Measurements from ENCODE around the gene MCEE. TPM values are rescaled to one million over a fixed set of nuclear protein-coding genes. Genes with fewer than 3 reads are reported as not detected.
A peak's percentile ranks its signal among the peaks of the same experiment; 100 is the strongest.
"Not testable (repeated sequence)": the region's sequence is repeated elsewhere in the genome, so short reads cannot be mapped to it uniquely, and the experiment has no call there.

Gene MCEE
- total and polyA plus RNA-seq, 4 donors, result 13.1 to 57.6 (median 23.9) TPM

DNA sequence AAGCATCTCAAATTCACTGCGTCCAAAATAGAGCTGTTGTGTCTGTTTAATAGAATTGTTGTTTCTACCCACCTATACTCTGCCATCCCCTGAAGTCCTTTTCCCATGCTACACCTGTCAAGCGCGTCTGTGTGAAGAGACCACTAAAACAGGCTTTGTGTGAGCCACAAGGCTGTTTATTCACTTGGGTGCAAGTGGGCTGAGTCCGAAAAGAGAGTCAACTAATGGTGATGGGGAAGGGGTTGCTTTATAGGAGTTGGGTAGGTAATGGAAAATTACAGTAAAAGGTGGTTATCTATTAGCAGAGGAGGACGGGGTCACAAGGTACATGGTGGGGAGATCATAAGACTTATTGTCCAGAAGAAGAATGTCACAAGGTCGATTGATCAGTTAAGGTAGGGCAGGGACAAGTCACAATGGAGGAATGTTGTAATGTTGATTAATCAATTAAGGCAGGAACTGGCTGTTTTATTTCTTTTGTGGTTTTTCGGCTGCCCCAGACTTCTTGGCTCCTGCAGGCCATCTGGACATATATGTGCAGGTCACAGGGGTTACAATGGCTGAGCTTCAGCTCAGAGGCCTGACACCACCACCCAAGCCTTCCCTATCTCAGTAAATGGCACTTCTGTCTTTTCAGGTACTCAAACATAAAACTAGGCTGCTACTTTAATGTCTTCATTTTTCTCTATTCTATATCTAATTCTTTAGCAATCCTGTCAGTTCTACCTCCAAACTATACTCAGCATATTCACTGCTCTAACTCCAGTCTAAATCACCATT lies 1.5 kb upstream of the MCEE start:
- 39% methylated on average over 7 of the region's 7 CpGs for WGBS
- not testable (repeated sequence) for H3K27ac ChIP-seq (ENCODE audit: low read depth in 1 of 2, low read length in 2 of 2)
- peak overlapping the region; percentile 88 to 92 for H3K9ac ChIP-seq (ENCODE audit: low read depth in 1 of 2, low read length in 2 of 2)

DNA sequence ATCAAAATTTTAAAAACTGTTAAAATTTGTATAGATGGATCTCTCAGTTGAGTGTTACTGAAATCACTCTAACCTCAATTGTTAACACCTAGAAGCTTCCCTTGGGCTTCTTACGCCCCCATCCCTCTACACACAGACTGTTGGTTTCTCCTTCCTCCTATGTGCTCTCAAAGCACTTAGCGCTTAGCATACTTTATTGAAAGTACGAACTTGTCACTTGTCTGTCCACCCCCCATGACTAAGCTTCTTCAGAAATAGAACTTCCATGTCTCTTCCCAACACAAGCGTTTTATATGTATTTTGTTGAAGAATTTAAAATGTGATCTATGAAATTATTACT lies 846 bp upstream of the MCEE start:
- WGBS, result 0% methylated on average over 4 of the region's 4 CpGs
- Histone ChIP-seq H3K9ac (ENCODE audit: low read depth in 1 of 2, low read length in 2 of 2) (peak overlapping the region; percentile 88 to 92), H3K36me3 (ENCODE audit: control insufficient read depth in 4 of 4, insufficient read depth in 3 of 4, low read depth in 1 of 4, low read length in 3 of 4) (peaks cover 1 to 15% (median 13%) of the 10 kb centered on the region in 4 donors), H3K4me1 (ENCODE audit: control insufficient read depth in 4 of 4, insufficient read depth in 4 of 4, low read length in 3 of 4) (peaks cover 10 to 35% (median 21%) of the 10 kb centered on the region in 4 donors), H3K4me3 (ENCODE audit: low read depth in 1 of 3, low read length in 3 of 3) (peak overlapping the region; percentile 70 to 99 (median 96)), H3K9me3 (ENCODE audit: control insufficient read depth in 4 of 4, low read length in 3 of 4) (no peaks in the 10 kb centered on the region), H3K27me3 (ENCODE audit: control insufficient read depth in 4 of 4, insufficient read depth in 4 of 4, low read length in 3 of 4) (no peaks in the 10 kb centered on the region), H3K27ac (ENCODE audit: low read depth in 1 of 2, low read length in 2 of 2) (peak overlapping the region; percentile 96 to 100)
- no peak for DNase-seq (ENCODE audit: low spot score)
- TF ChIP-seq HNF4G (IDR thresholded peaks at IDR 0.05) (no peak), GABPA (IDR thresholded peaks at IDR 0.05 in 1 of 2, conservative IDR thresholded peaks at IDR 0.05 in 1 of 2) (no peak), HNF4A (conservative IDR thresholded peaks at IDR 0.05) (no peak), CTCF (IDR thresholded peaks at IDR 0.05; ENCODE audit: low read depth, low read length, missing input control) (no peak), EGR1 (IDR thresholded peaks at IDR 0.05; ENCODE audit: low read depth in 2 of 2) (no peak), YY1 (IDR thresholded peaks at IDR 0.05) (no peak), FOXA1 (IDR thresholded peaks at IDR 0.05) (no peak), NR2F2 (IDR thresholded peaks at IDR 0.05) (no peak), ATF3 (IDR thresholded peaks at IDR 0.05) (no peak), RAD21 (IDR thresholded peaks at IDR 0.05) (no peak), ZBTB33 (IDR thresholded peaks at IDR 0.05) (no peak), TAF1 (conservative IDR thresholded peaks at IDR 0.05) (no peak), SP1 (IDR thresholded peaks at IDR 0.05) (no peak)
- TF ChIP-seq, protein P1, sequence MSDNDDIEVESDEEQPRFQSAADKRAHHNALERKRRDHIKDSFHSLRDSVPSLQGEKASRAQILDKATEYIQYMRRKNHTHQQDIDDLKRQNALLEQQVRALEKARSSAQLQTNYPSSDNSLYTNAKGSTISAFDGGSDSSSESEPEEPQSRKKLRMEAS (IDR thresholded peaks at IDR 0.05), result no peak
- TF ChIP-seq, protein P2, sequence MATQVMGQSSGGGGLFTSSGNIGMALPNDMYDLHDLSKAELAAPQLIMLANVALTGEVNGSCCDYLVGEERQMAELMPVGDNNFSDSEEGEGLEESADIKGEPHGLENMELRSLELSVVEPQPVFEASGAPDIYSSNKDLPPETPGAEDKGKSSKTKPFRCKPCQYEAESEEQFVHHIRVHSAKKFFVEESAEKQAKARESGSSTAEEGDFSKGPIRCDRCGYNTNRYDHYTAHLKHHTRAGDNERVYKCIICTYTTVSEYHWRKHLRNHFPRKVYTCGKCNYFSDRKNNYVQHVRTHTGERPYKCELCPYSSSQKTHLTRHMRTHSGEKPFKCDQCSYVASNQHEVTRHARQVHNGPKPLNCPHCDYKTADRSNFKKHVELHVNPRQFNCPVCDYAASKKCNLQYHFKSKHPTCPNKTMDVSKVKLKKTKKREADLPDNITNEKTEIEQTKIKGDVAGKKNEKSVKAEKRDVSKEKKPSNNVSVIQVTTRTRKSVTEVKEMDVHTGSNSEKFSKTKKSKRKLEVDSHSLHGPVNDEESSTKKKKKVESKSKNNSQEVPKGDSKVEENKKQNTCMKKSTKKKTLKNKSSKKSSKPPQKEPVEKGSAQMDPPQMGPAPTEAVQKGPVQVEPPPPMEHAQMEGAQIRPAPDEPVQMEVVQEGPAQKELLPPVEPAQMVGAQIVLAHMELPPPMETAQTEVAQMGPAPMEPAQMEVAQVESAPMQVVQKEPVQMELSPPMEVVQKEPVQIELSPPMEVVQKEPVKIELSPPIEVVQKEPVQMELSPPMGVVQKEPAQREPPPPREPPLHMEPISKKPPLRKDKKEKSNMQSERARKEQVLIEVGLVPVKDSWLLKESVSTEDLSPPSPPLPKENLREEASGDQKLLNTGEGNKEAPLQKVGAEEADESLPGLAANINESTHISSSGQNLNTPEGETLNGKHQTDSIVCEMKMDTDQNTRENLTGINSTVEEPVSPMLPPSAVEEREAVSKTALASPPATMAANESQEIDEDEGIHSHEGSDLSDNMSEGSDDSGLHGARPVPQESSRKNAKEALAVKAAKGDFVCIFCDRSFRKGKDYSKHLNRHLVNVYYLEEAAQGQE (IDR thresholded peaks at IDR 0.05), result no peak

More for the DNA sequence above, 1.5 kb upstream of the MCEE start:
- Histone ChIP-seq H3K4me3 (ENCODE audit: low read depth in 1 of 3, low read length in 3 of 3) (peak overlapping the region; percentile 70 to 99 (median 96)), H3K36me3 (ENCODE audit: control insufficient read depth in 4 of 4, insufficient read depth in 3 of 4, low read depth in 1 of 4, low read length in 3 of 4) (peaks cover 4 to 21% (median 17%) of the 10 kb centered on the region in 4 donors), H3K4me1 (ENCODE audit: control insufficient read depth in 4 of 4, insufficient read depth in 4 of 4, low read length in 3 of 4) (peaks cover 10 to 35% (median 21%) of the 10 kb centered on the region in 4 donors)
- H3K27me3 ChIP-seq (ENCODE audit: control insufficient read depth in 4 of 4, insufficient read depth in 4 of 4, low read length in 3 of 4); H3K9me3 ChIP-seq (ENCODE audit: control insufficient read depth in 4 of 4, low read length in 3 of 4); DNase-seq (ENCODE audit: low spot score): not testable (repeated sequence)

Measured in liver (tissue), 9 donors.